ENCODE data around the gene RUNX1.

Gene RUNX1

DNA sequence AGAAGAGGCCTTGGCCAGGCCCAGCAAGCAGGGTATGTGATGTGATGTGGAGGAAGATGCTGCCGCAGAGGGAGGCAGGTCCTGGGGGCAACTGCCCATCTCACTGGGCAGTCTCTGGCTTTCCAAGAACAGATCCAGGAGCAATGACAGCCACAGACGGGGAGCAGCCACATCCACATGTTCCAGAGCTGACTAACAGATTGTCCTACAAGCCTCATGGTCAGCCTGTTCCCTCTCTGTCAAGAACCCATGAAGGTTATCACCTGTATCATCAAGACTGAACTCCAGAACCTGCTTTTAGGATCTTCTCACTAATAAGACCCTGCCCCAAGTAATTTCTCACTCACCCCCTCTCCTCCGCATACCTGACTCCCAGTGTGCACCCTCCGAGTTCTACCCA is 187.8 kb downstream of the RUNX1 start:
- TF ChIP-seq CTCF (IDR thresholded peaks at IDR 0.05): no peak

GRCh38 chr21:34859976-34860653 is 189.0 kb downstream of the RUNX1 start:
- TF ChIP-seq CTCF (IDR thresholded peaks at IDR 0.05): no peak

DNA sequence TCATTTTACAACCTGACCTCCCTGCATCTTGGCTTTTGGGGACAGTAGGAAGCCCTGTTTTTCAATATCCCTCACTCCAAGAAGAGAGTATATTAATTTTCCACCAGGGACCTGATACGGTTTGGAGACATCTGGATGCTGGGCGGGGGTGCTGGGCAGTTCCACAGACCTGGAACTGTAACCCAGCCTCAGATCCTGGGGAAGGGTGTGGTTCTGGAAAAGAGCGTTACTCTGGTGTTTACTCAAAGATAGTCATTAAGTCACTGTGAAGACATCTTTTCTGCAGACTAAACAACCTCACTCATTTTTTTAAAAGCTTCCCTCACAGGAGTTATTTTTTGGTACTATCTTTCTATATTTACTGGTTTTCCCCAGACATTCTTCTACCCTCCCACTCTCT is 190.5 kb downstream of the RUNX1 start:
- TF ChIP-seq CTCF (IDR thresholded peaks at IDR 0.05): no peak

GRCh38 chr21:34857874-34858273 is 191.2 kb downstream of the RUNX1 start:
- TF ChIP-seq CTCF (IDR thresholded peaks at IDR 0.05): no peak

DNA sequence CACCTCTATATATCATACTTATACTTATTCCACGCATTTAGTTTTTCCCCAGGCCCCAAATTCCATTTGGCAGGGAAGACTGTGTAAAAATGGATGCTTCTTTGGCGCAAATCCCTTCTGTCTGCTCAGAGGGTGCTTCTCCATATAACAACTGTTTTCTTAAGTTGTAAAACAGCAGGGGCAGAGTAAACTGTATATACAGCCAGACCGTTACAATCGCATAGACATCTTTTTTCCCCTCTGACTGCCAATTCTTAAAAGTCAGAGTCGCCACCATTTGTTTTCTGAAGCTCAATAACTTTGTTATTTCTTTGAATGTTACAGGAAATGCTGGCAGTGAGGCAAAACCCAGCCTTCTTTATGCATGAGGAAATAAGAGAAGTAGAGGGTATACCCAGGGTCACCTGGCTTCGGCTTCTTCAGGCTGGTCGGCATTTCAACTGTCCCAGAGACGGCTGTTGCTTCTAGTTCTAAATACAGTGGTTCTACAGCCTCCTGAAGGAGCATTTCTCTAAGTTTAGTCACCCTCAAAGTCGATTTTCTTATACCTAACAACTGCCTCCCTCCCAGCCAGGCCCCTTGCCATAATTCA is 191.9 kb downstream of the RUNX1 start:
- no peak for TF ChIP-seq CTCF (IDR thresholded peaks at IDR 0.05)

GRCh38 chr21:34852448-34852847 is 196.7 kb downstream of the RUNX1 start:
- TF ChIP-seq CTCF (IDR thresholded peaks at IDR 0.05): no peak

DNA sequence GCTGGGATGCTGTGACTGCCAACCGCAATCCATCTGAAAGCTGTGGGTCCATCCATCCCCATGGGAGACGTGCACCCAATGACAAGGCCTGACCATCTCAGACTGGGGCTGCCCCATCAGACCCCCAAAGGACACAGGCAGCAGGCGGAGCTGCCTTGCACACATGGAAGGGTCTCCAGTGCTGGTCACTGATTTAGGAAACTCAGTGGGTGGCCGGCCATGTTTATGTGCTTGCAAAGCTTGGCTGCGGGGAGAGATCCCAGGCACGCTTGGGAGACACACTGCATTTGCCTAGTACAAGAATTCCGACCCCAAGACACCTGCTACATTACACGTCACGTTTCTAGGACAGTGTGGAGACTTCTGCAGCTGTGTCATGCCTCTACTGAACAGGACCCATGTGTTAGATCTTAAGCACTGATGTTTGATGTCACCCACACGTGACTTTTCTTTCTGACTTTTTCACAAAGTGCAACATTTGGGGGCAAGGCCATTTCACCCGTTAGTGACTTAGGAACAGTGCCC is 198.9 kb downstream of the RUNX1 start:
- TF ChIP-seq CTCF (IDR thresholded peaks at IDR 0.05): no peak

Data from LNCAP (cell line).